ENCODE results near the gene BTNL9.

The BTNL9 gene

GRCh38 chr5:181040631-181040945 lies 522 bp downstream of the BTNL9 start:
- Histone ChIP-seq H3K79me2 (ENCODE audit: control insufficient read depth, low read length) (no peaks in the 10 kb centered on the region), H3K4me1 (ENCODE audit: control insufficient read depth, low read length) (peaks cover 20% of the 10 kb centered on the region), H3K36me3 (ENCODE audit: control insufficient read depth, low read length) (no peaks in the 10 kb centered on the region), H3K27ac (ENCODE audit: low read depth, low read length) (no peak overlapping the region), H3K27me3 (ENCODE audit: control insufficient read depth, low read length) (peaks cover 6% of the 10 kb centered on the region; the same call in 1 of the 2 replicates), H4K20me1 (ENCODE audit: control insufficient read depth, insufficient read depth, low read depth, low read length) (no peaks in the 10 kb centered on the region), H3K4me2 (ENCODE audit: low read length) (no peak overlapping the region), H3F3A (ENCODE audit: control insufficient read depth, insufficient read depth) (peaks cover 8% of the 10 kb centered on the region; the same call in 1 of the 2 replicates), H3K4me3 (ENCODE audit: low read length) (no peak overlapping the region), H3K9me2 (replicated peaks; ENCODE audit: control insufficient read depth, low read length) (no peaks in the 10 kb centered on the region), H3K9me3 (ENCODE audit: control insufficient read depth, insufficient read depth, low read length) (peaks cover 3% of the 10 kb centered on the region; the same call in 1 of the 2 replicates)
- TF ChIP-seq EZH2phosphoT487 (IDR thresholded peaks at IDR 0.05; ENCODE audit: borderline replicate concordance, low read length) (no peak), CTCF (IDR thresholded peaks at IDR 0.05; ENCODE audit: low read depth, low read length, poor library complexity, severe bottlenecking) (no peak)

DNA sequence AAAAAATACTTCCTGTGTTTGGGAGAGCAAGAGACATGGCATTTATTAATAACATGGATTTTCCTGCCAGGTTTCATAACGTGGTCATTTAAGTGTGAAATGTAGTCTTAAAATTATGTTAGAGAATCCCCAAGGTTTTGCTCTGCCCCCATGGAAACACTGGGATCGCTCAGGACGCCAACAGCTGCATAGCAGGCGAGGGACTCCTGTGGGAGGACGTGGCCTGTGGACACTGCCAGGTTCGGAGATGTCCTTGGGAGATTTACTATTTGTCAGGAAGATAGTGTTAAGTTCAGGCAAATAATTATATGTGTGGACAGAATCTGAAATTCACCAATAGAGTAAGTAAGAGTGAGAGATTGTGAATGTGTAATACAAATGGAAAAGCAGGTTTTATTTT lies 977 bp downstream of the BTNL9 start:
- Histone ChIP-seq H3K4me1 (ENCODE audit: control insufficient read depth, low read length) (peaks cover 24% of the 10 kb centered on the region), H3K9me2 (replicated peaks; ENCODE audit: control insufficient read depth, low read length) (no peaks in the 10 kb centered on the region), H3K36me3 (ENCODE audit: control insufficient read depth, low read length) (no peaks in the 10 kb centered on the region), H3K4me3 (ENCODE audit: low read length) (no peak overlapping the region), H4K20me1 (ENCODE audit: control insufficient read depth, insufficient read depth, low read depth, low read length) (no peaks in the 10 kb centered on the region), H3K9me3 (ENCODE audit: control insufficient read depth, insufficient read depth, low read length) (peaks cover 3% of the 10 kb centered on the region; the same call in 1 of the 2 replicates), H3K27me3 (ENCODE audit: control insufficient read depth, low read length) (peaks cover 6% of the 10 kb centered on the region; the same call in 1 of the 2 replicates), H3K27ac (ENCODE audit: low read depth, low read length) (no peak overlapping the region), H3K79me2 (ENCODE audit: control insufficient read depth, low read length) (no peaks in the 10 kb centered on the region), H3K4me2 (ENCODE audit: low read length) (no peak overlapping the region), H3F3A (ENCODE audit: control insufficient read depth, insufficient read depth) (peaks cover 8% of the 10 kb centered on the region; the same call in 1 of the 2 replicates)
- TF ChIP-seq CTCF (IDR thresholded peaks at IDR 0.05; ENCODE audit: low read depth, low read length, poor library complexity, severe bottlenecking) (no peak), EZH2phosphoT487 (IDR thresholded peaks at IDR 0.05; ENCODE audit: borderline replicate concordance, low read length) (no peak)

DNA sequence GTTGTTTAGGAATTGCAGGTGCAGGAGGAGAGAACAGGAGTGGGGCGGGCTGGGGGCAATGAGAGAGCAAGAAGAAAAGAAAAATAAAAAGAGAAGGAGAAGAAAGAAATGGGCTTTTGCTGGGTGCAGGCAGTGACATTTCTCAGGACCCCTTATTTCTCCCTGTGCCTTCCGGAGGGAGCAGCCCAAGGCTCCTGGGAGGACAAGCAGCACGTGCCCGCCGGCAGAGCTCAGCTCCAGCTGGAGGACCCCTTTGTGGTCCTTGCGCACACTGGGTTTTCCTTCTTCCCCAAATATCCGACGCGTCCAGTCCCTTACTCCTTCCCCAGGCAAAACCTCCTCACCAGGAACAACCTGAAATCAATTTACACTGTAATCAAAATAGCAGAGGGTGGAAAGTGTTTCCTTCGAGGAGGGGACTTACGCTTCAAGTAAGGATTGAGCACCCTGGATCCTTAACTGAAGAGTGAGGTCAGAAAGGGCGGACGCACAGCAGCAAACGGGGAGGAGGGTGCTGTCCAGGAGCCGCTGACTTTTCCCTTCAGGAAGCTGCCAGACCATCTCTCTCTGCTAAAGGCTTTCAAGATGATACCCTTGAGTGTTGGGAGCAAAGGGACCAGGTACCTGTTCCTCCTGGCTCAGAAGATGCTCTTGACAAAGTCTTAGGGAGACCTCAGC lies 2.1 kb downstream of the BTNL9 start:
- H4K20me1 ChIP-seq (ENCODE audit: control insufficient read depth, insufficient read depth, low read depth, low read length): no peaks in the 10 kb centered on the region

More for the DNA sequence above, 2.1 kb downstream of the BTNL9 start:
- H3K4me1 ChIP-seq (ENCODE audit: control insufficient read depth, low read length): peaks cover 35% of the 10 kb centered on the region
- H3K27me3 ChIP-seq (ENCODE audit: control insufficient read depth, low read length): peaks cover 8% of the 10 kb centered on the region
- H3K79me2 ChIP-seq (ENCODE audit: control insufficient read depth, low read length): no peaks in the 10 kb centered on the region
- no peak overlapping the region for H3K4me2 ChIP-seq (ENCODE audit: low read length)
- no peak overlapping the region for H3K4me3 ChIP-seq (ENCODE audit: low read length)
- no peaks in the 10 kb centered on the region for H3K36me3 ChIP-seq (ENCODE audit: control insufficient read depth, low read length)
- H3K9me3 ChIP-seq (ENCODE audit: control insufficient read depth, insufficient read depth, low read length): peaks cover 3% of the 10 kb centered on the region; the same call in 1 of the 2 replicates
- H3F3A ChIP-seq (ENCODE audit: control insufficient read depth, insufficient read depth): peaks cover 8% of the 10 kb centered on the region; the same call in 1 of the 2 replicates
- H3K9me2 ChIP-seq (replicated peaks; ENCODE audit: control insufficient read depth, low read length): no peaks in the 10 kb centered on the region
- H3K27ac ChIP-seq (ENCODE audit: low read depth, low read length): no peak overlapping the region
- TF ChIP-seq EZH2phosphoT487 (IDR thresholded peaks at IDR 0.05; ENCODE audit: borderline replicate concordance, low read length): no peak
- TF ChIP-seq CTCF (IDR thresholded peaks at IDR 0.05; ENCODE audit: low read depth, low read length, poor library complexity, severe bottlenecking): no peak

All from DOHH2 (cell line).